Fibroblast of skin of right biceps (primary cell): Measurements from ENCODE around the gene EDEM3.
A peak's percentile ranks its signal among the peaks of the same experiment; 100 is the strongest.
"Not testable (repeated sequence)": the region's sequence is repeated elsewhere in the genome, so short reads cannot be mapped to it uniquely, and the experiment has no call there.

Source experiments
- DNase-seq: peaks from one replicate; pipeline ENCODE4 v3.0.0-alpha.2; 2013

Gene EDEM3

DNA sequence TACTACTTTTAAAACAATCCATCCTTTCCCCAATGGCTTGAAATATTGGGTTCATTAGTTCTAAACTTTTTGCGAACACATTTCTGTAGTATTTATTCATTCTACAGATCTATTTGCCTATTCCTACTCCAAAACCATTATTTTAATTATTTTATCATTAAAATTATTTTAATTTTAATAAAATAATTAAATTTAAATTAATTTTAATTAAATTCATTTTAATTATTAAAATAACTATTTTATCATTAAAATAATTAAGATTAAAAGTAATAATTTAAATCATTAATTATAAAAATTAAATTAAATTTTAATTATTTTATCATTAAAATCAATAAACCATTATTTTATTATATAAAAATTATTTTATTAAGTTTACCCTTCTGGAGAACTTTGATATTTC lies 15.6 kb downstream of the EDEM3 start:
- no peak for DNase-seq

DNA sequence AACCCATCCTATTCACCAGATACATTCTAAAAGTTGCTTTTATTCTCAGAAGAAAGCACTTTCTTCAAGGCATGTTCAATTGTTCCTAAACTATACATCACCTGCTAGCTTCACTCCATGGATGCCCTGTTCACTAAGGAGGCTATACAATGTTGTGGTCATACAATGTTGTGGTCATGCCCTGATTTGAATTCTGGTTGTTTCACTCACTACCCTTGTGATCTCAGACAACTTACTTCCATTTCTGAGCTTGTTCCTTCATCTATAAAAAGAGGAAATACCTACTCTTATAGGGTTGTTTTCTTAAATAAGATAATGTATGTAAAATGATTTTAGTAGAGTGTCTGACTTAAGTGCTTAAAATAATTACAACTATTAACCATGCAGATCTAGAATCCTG lies 19.7 kb downstream of the EDEM3 start:
- DNase-seq, result no peak

DNA sequence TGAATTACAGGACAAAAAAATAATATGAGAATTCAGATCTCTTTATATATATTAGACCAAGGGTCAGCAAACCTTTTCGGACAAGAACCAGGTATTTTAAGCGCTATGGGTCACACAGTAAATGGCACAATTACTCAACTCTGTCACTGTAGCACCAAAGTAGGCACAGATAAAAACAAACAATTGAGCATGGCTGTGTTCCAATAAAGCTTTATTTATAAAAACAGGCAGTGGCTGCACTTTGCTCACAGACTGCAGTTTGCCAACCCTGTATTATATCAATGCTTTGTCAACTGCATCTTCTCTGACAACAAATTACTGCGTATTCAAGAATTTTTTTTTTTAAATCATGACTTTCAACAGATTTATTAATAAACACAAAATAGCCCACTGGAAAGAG lies 29.8 kb downstream of the EDEM3 start:
- no peak for DNase-seq

DNA sequence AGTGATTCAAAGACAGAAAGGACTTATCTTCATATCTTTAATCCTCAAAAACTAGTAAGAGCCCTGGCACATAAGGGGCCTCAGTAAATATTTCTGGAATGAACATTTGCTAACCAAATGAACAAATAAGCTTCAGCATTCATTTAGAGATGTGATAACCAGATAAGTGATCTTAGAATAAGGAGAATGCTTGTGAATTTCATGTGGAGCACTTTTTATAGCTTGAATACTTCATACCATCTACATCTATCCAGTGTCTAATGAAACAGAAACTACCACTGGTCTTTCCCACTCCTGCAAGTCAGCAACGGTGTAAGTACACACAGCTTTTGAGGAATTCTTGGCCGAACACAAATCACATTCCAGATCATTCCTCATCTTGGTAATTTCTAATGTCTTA lies 38.5 kb downstream of the EDEM3 start:
- DNase-seq, result peak; percentile 25

DNA sequence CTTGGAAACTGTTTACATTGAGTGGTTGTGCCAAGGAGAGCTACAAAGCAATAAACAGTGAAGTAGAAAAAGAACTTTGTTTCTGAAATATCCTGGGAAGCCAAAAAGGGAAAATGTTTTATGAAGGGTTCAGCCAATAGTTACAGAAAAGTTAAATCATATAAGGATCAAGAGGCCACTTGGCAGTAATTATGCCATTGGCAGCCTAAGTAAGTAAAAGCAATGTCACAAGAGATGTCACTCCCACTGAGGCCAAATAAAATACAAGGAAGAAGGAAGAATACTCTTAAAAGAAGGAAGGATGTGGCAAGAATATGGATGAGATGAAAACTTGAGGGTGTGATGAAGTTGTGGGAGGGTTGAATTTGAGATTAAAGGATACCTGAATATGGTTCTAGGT lies 45.2 kb downstream of the EDEM3 start:
- no peak for DNase-seq

DNA sequence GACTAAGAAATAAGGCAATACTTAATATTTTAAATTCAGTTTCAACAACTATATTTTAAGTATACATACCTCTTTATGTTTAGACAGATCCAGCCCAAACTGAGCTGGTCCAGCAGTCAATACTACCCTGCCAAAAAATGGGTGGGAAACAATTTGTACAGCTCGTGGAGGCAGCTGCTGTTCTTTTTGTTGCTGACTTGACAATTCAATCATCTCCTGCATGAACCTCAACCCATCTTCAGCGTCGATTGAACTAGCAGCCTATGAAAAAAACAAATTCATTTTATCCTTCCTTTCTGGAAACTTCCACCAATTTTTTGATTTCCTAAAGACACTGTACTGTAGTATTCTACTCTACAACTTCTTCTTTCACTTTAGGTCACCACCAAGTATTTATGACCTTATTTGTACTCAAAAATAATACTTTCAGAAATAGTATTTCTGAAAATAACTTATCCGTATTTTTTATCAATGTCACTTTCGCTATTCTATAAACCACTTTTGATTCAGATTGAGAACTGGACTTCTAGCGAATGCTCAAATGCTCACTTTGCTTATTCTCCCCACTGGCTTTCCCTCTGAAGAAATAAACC lies 46.5 kb downstream of the EDEM3 start:
- DNase-seq, result no peak

DNA sequence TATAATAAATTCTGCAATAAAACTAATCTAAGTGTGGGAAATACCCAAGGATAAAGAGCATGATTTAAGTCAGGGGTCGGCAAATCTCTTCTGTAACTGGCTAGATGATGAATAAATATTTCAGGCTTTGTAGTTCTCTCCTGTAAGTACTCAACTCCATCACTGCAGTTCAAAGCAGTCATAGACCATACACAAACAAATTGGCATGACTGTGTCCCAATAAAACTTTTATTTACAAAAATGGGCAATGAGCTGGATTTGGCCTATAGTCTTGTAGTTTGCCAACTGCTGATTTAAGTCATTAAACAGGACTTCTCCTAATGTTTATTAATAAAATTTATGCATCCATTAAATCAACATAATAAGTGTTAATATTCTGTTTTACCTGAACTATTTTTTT lies 49.4 kb downstream of the EDEM3 start:
- DNase-seq, result no peak

DNA sequence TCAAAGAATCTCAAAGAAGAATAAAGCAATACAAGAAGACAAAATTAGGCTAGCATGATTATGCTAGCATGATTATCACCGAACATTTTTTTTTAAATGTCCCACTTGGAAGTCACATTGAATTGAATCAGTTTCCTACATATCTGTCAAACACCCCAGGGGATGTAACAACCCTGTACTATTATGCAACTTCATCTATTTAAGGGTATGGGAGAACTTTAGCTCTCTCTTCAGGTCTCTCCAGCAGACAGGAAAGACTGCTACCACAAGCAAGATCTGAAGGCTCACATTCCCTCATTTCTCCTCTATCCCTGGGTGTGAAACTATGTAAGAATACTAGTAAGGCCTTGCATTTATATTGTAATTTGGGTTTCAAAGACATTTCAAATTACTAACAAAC lies 52.8 kb downstream of the EDEM3 start:
- no peak for DNase-seq

DNA sequence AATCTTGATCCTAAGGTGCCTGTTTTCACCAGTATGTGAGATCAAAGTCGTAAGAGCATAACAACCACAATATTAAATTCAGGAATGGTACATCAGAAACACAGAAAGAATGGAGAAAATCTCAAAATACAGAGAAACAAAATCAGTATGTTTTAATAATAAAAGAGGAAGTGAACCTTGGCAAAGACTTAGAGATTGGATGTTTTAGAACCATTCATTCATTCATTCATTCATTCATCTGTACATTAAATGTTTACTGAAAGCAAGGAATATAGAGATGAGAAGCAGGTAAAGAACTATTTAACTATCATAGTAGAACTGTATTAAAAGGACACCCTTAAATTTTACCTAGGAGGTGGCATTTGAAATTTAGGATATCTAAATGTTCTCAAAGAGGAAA lies 55.7 kb downstream of the EDEM3 start:
- no peak for DNase-seq

DNA sequence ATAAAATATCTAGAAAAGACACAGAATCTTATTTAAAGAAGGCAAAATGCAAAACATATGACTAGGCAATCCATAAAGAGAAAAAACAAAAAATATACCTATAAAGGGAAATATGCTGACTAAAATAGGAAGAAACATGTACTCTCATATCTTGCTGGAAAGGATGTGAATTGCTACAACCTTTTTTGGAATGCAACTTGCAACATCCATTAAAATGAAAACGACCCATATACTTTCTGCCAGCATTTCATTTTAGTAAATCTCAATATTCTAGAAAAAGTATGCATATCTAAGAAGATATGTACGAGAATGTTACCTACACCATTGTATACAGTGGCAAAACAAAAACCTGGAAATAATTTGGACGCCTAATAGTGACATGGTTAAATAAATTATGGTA lies 56.6 kb downstream of the EDEM3 start:
- DNase-seq, result peak; percentile 26

DNA sequence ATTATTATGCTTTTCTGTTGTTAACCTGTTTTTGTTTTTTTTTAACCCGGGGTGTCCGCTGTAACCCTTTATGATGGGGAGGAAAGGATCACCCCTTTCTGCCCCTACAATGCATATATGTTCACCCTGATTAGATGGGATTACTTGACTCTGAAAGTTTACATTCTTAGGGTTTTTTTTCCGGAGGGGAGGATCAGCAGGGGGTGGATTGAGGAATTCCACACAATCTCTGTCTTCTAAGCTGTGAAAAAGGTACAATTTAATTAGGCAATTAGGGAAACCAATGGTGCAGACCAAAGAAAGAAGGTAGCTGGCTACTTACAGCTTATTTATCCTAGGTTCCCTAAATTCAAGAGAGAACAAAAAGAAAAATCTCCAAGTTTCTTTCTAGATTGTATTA lies 58.3 kb downstream of the EDEM3 start:
- DNase-seq, result no peak

DNA sequence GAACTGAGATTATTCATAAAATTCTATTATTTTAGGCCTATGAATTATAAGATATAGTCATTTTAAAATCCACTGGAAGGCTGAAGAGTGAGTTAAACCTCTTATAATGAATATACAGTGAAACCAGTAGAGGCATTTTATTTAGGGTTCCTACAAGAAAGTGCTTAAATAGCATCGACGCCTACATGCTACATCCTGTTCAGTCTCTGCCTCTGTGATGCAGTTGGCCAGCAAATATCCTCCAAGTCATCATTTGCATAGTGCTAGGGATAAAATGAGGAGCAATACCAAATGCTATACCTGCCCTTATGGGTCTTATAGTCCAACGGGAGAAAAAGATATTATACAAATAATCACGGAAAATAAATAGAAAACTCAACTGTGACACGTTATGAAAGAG lies 59.6 kb downstream of the EDEM3 start:
- peak; percentile 41 for DNase-seq

DNA sequence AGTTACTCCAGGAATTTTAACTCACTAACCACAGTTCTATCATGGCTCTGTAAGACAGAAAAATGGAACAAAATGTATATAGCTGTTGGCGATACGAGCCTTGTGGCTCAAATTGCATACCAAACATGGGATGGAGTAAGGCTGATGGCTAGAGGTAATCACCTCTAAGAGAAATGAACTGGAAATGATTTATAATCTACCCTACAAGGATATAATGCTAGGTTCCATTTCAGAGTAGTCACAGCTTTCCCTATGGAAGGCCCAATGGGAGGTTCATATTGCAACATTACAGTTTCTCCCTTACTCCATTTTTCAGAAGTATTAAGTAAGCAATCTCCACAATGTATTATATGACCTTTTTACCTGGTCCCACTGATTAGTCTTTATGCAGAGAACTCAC lies 61.6 kb downstream of the EDEM3 start:
- DNase-seq, result peak; percentile 80

DNA sequence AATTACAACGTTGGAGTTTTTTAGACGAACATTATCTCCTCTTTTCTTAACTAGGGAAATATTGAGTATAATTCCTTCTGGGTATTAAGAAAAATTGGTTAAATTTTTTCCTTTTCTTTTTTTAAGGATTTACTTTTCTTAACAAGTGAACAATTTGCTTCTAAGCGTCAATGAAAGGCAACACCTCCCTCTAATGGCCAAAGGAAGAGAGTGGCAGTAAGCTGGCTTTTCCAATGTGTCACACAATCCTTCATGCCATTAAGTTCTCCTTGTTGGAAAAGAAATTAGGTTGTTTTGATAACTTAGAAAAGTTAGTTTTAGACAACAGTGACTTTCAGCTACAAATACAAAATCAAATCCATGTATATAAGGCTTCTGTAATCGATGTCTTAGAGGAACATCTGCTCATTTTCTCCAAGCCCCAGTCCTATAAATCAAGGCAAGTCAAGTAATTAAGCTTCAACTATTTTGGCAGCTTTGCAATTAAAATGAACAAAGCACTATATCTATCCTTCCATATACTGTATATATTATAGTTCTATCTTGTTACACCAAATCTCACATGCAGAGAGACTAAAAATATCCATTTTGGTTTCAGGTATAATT lies 62.8 kb downstream of the EDEM3 start:
- peak; percentile 64 for DNase-seq

DNA sequence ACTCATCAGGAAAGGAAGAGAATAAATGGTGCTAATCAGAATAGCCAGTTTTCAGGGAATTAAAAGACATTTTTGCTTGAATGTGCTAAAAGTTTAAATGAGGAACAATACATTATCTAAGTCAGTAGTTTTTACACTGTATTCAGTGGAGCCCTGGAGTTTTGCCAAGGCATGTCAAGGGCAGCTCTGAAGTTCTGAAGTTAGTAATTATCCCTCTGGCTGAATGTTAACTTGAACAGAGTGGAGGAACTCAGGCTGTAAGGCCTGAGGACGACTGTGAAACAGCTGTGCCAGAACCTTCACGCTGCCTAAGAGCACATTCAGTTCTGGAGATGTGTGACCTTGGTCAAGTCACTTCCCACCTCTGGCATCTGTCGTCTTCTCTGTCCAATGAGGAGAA lies 68.1 kb downstream of the EDEM3 start:
- DNase-seq, result peak; percentile 12

DNA sequence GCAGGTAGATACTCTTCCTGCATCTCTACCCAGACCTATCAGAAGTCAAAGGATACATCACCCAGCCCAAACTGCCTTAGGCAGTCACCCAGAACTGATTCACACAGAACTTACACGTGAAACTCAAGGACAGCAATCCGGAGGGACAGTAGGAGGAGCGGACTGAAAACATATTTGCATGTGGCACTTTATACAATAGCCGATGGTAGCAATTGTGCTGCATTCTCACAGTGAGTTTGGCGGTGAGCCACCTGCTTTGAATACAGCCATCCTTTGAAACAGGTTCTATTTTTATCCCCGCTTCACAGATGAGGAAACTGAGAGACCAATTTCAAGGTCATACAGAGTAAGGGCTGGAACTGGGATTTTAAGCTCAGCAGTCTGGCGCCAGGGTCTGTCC lies 69.5 kb downstream of the EDEM3 start:
- DNase-seq, result no peak

DNA sequence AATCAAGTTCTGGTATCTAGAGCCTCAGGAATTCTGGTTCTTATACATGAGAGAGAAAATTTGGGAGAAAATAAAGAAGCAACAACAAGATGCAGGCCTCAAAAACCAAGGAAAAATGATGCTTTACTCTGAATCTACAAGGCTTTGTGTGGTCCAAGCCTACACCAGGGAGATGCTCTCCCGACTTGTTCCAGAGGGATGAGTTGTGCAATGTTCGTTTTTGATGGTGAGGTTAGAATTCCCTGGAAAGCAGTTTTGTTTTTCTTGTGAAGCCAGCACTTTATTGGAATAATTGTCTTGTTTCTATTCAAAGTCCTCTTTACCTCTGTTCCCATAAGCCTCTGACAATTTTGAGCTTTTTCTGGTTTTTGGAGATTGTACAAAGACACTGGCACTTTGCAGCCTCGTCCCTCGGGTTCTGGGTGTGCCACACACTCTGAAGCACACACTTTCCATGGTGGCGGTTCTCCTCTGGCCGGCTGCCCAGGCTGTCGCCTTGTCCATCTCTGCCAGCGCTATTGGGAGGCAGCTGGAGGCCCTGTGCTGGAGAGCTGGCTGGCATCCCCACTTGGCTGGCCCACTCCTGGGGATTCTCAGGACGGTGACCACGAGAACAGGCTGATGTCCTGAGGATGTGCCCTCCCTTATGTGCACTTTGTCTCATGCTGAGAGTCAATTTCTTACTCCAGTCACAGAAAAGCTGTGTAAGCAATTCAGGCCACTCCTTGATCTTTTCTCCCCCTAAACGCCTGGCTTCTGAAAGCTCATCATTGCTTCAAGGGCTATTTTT lies 70.2 kb downstream of the EDEM3 start:
- DNase-seq, result no peak

DNA sequence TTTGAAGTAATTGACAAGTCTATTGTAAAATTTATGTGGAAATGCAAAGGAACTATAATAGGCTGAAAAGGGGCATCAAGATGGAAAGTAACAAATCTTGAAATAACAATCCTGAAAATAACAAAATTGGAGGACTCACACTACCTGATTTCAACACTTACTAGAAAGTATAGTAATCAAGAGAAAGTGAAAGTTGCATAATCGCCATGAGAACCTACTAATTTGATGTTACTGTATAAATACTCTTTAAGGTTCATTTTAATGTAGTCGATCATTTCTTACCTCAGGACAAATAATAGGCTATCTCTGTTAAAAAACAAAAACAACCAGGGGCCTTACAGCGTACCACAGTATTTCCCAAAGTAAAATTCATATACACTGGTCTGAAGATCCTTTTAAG lies 71.7 kb downstream of the EDEM3 start:
- no peak for DNase-seq

DNA sequence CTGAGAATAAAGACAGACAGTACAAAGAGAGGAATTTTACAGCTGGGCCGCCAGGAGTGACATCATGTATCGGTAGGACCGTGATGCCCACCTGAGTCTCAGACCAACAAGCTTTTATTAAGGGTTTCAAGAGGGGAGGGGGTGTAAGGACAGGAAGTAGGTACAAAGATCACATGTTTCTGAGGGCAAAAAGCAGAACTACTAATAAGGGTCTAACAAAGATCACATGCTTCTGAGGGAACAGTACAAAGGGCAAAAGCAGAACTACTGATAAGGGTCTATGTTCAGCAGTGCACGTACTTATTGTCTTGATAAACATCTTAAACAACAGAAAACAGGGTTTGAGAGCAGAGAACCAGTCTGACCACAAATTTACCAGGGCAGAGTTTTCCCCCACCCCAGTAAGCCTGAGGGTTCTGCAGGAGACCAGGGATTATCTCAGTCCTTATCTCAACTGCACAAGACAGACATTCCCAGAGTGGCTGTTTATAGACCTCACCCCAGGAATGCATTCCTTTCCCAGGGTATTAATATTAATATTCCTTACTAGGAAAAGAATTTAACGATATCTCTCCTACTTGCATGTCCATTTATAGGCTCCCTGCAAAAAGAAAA lies 73.9 kb downstream of the EDEM3 start:
- DNase-seq, result not testable (repeated sequence)

DNA sequence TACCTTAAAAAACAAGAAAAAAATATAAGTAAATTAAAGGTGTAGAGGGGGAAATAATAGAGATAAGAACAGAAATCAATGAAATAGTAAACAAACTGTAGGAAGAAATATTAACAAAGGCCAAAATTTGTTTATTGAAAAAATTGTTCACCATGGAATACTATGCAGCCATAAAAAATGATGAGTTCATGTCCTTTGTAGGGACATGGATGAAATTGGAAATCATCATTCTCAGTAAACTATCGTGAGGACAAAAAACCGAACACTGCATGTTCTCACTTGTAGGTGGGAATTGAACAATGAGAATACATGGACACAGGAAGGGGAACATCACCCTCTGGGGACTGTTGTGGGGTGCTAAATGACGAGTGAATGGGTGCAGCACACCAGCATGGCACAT lies 75.2 kb downstream of the EDEM3 start:
- not testable (repeated sequence) for DNase-seq

DNA sequence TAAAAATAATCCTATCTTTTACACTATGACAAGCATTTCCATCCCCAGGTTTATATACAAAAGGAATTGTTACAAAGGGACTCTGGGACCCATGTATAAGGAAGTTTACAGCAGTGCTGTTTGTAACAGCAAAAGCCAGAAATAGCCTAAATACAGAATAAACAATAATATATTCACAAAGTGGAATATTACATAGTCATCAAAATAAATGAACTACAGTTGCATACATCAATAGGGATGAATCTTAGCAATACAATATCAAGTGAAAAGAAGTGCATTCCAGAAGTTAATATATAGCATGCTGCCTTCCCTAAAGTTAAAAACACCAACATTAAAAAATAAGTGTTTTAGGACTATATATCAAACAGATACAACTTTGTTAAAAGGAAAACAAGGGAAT lies 77.3 kb downstream of the EDEM3 start:
- no peak for DNase-seq

DNA sequence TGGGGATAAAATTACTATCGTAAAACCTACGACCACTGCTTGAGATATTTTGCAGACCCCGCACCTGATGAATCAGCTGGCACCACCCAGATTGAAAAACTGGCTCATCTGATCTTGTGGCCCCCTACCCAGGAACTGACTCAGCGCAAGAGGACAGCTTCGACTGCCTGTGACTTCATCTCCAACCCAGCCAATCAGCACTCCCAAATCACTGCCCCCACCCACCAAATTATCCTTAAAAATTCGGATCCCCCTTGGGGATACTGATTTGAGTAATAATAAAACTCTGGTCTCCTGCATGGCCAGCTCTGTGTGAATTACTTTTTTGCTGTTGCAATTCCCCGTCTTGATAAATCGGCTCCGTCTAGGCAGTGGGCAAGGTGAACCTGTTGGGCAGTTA lies 81.4 kb downstream of the EDEM3 start:
- no peak for DNase-seq

DNA sequence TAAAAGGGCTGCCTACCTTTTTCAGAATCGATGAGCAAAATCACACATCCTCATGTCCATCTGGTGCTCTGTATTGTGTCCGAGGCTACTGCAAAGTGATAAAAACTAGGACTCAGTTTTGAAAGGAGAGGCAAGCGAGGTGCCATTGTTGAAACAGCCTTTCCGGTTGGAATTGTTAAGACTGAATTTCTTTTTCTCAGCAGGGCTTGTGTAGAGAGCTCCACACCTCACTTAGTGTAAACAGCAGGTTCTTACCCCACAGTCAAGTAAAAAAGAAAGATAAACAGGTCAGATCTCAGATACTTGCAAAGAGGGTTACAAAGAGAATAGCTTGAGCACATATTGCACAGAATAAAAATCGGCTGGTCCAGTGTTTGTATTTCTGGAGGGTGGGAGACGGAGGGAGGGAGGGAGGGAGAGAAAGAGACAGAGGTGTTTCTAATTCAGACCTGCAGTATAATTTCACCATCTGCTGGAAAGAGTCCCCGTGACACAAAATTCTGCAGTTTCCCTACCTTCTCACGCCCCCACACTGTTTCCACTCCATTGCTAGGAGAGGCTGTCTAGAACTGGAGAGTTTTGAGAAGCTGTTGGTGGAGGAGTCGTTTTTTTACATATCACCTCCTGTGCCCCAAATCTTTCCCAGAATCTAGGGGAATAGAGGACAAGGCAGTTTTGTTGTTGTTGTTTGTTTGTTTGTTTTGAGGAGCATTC lies 82.5 kb downstream of the EDEM3 start:
- DNase-seq, result no peak
